GM23248 (cell line): ENCODE measurements around the gene SKAP2. TPM values are rescaled to one million over a fixed set of nuclear protein-coding genes. Genes with fewer than 3 reads are reported as not detected.

Experiments used
- DNase-seq: peaks from one replicate; pipeline ENCODE4 v3.0.0-alpha.2; 2015
- H2AFZ ChIP-seq: fragments of 200-600 bp; sonication (generic); 2 replicates; pipeline ENCODE4 v1.6.1; 2016; ENCODE audit warnings: antibody characterized with exemption
- H3F3A ChIP-seq: fragments of 200-600 bp; sonication (generic); 2 replicates; pipeline ENCODE4 v1.6.1; 2016; ENCODE audit warnings: mild to moderate bottlenecking, antibody characterized with exemption, mixed run types; ENCODE audit not compliant: insufficient read depth
- H3K27ac ChIP-seq: fragments of 200-600 bp; sonication (generic); 2 replicates; pipeline ENCODE4 v1.5.1; 2016; ENCODE audit warnings: mild to moderate bottlenecking
- H3K27me3 ChIP-seq: fragments of 200-600 bp; sonication (generic); replicated peaks from 2 replicates; pipeline ENCODE4 v1.6.1; 2016; ENCODE audit warnings: mild to moderate bottlenecking; ENCODE audit not compliant: insufficient read depth
- H3K36me3 ChIP-seq: fragments of 200-600 bp; sonication (generic); 2 replicates; pipeline ENCODE4 v1.6.1; 2016; ENCODE audit warnings: low read depth, mild to moderate bottlenecking
- H3K4me1 ChIP-seq: fragments of 200-600 bp; sonication (generic); 2 replicates; pipeline ENCODE4 v1.6.1; 2016; ENCODE audit warnings: mild to moderate bottlenecking; ENCODE audit not compliant: insufficient read depth
- H3K4me2 ChIP-seq: fragments of 200-600 bp; sonication (generic); one replicate; pipeline ENCODE4 v1.6.1; 2016; ENCODE audit warnings: mild to moderate bottlenecking; ENCODE audit not compliant: unreplicated experiment
- H3K4me3 ChIP-seq: fragments of 200-600 bp; sonication (generic); 2 replicates; pipeline ENCODE4 v1.5.1; 2016; ENCODE audit warnings: mild to moderate bottlenecking
- H3K79me2 ChIP-seq: fragments of 200-600 bp; sonication (generic); 2 replicates; pipeline ENCODE4 v1.6.1; 2016; ENCODE audit warnings: mild to moderate bottlenecking; ENCODE audit not compliant: insufficient read depth
- H3K9ac ChIP-seq: fragments of 200-600 bp; sonication (generic); 2 replicates; pipeline ENCODE4 v1.6.1; 2016; ENCODE audit warnings: mild to moderate bottlenecking
- H3K9me2 ChIP-seq: fragments of 200-600 bp; sonication (generic); 2 replicates; pipeline ENCODE4 v1.6.1; 2016; ENCODE audit warnings: mixed run types, mild to moderate bottlenecking, moderate library complexity; ENCODE audit not compliant: insufficient read depth
- H3K9me3 ChIP-seq: fragments of 200-600 bp; sonication (generic); one replicate; pipeline ENCODE4 v1.6.1; 2017; ENCODE audit warnings: low read depth
- H4K20me1 ChIP-seq: fragments of 200-600 bp; sonication (generic); 2 replicates; pipeline ENCODE4 v1.6.0; 2016; ENCODE audit not compliant: insufficient read depth
- EZH2 ChIP-seq: fragments of 200-600 bp; sonication (generic); IDR thresholded peaks from 2 replicates; pipeline ENCODE4 v1.6.1; 2018; ENCODE audit warnings: antibody characterized with exemption, mild to moderate bottlenecking; ENCODE audit not compliant: insufficient read depth, poor library complexity, severe bottlenecking
- EZH2phosphoT487 ChIP-seq: fragments of 200-600 bp; sonication (generic); IDR thresholded peaks from 2 replicates; pipeline ENCODE4 v1.6.1; 2018; ENCODE audit warnings: antibody characterized with exemption, moderate library complexity, mild to moderate bottlenecking, low read depth; ENCODE audit not compliant: insufficient read depth
- WGBS, 2 experiments: methylation state at CpG; one replicate each; pipeline ENCODE4 v1.1.6; 2015 to 2017; ENCODE audit warnings: low lambda C conversion rate in 2 of 2, low coverage in 1 of 2; ENCODE audit errors: missing lambda C conversion rate in 2 of 2; 5-methylcytosine and 5-hydroxymethylcytosine counted together
- in situ Hi-C: fragments of 300-500 bp; cut with MboI; formaldehyde crosslinking; loops from 2 replicates; pipeline ENCODE4 v1.15.0; 2020
- polyA plus RNA-seq: library from polyadenylated mRNA; unstranded; fragments of >200 nt; fragmentation: Nextera tagmentation; extraction: Ambion mirVana; gene quantifications from 2 replicates; pipeline ENCODE4 v1.2.1, GENCODE V29; 2016
- total RNA-seq: library from RNA; depleted of rRNA; stranded (reverse); fragments of >200 nt; shearing (Covaris generic); gene quantifications from 2 replicates; pipeline ENCODE4 v1.2.3, GENCODE V29; 2014

The SKAP2 gene
- total and polyA plus RNA-seq, 2 experiments from 2014 or later: 18.7 to 28.9 TPM

DNA sequence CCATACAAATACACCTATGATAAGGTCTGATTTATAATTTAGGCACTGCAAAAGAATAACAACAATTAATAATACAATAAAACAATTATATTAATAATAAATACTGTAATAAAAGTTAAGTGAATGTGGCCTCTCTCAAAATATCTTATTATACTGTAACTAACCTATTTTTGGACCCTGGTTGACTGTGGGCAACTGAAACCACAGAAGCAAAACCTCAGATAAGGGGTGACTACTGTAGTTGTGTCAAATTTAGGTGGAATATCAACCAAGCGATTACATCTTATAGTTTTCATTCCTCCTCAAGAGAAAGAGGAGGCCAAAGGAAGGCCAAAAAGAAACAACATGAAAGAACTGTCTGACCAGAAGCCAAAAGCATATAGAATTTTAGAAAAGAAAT is 103.9 kb downstream of the SKAP2 start:
- H3K9me3 ChIP-seq: no peaks in the 10 kb centered on the region
- H3K9ac ChIP-seq: no peak overlapping the region
- no peak overlapping the region for H3K27ac ChIP-seq
- no peaks in the 10 kb centered on the region for H3K4me1 ChIP-seq
- H4K20me1 ChIP-seq: no peaks in the 10 kb centered on the region
- TF ChIP-seq EZH2 (no peak), EZH2phosphoT487 (no peak)
- H3K9me2 ChIP-seq: no peaks in the 10 kb centered on the region
- H3F3A ChIP-seq: no peaks in the 10 kb centered on the region
- 100% methylated on average over 1 of the region's 1 CpG for WGBS, 2 experiments
- in situ Hi-C loops: no loop called here
- no peak overlapping the region for H3K4me2 ChIP-seq
- no peaks in the 10 kb centered on the region for H3K27me3 ChIP-seq
- H2AFZ ChIP-seq: no peak overlapping the region
- H3K36me3 ChIP-seq: no peaks in the 10 kb centered on the region
- H3K4me3 ChIP-seq: no peak overlapping the region
- H3K79me2 ChIP-seq: no peaks in the 10 kb centered on the region
- no peak for DNase-seq

DNA sequence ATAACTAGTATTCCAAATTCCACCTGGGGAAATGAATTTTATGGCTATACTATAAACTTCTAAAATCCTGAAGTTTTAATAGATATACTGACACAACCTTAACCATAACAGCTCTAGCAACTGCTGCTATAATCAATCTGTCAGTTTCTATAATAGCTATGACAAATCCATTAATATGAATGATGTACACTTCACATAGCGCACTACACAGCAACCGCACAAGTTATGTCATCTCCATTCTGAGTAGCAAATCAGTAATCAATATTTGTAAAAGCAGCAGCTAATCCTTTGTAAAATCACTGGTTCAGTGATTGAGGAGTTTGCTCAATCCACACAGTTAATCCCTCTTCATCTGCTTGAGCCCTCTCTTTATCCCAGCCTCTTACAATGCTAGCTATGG is 105.3 kb downstream of the SKAP2 start:
- H3K4me2 ChIP-seq: no peak overlapping the region
- no peaks in the 10 kb centered on the region for H3K9me3 ChIP-seq
- in situ Hi-C loops: no loop called here
- H3K4me1 ChIP-seq: no peaks in the 10 kb centered on the region
- no peaks in the 10 kb centered on the region for H4K20me1 ChIP-seq
- 96 to 98% methylated on average over 2 of the region's 2 CpGs for WGBS, 2 experiments
- H3K79me2 ChIP-seq: no peaks in the 10 kb centered on the region
- H3K9me2 ChIP-seq: no peaks in the 10 kb centered on the region
- no peak for TF ChIP-seq EZH2
- no peak for TF ChIP-seq EZH2phosphoT487
- no peak for DNase-seq
- H2AFZ ChIP-seq: no peak overlapping the region
- no peak overlapping the region for H3K4me3 ChIP-seq
- no peaks in the 10 kb centered on the region for H3F3A ChIP-seq
- no peak overlapping the region for H3K9ac ChIP-seq
- no peak overlapping the region for H3K27ac ChIP-seq
- no peaks in the 10 kb centered on the region for H3K27me3 ChIP-seq
- no peaks in the 10 kb centered on the region for H3K36me3 ChIP-seq

DNA sequence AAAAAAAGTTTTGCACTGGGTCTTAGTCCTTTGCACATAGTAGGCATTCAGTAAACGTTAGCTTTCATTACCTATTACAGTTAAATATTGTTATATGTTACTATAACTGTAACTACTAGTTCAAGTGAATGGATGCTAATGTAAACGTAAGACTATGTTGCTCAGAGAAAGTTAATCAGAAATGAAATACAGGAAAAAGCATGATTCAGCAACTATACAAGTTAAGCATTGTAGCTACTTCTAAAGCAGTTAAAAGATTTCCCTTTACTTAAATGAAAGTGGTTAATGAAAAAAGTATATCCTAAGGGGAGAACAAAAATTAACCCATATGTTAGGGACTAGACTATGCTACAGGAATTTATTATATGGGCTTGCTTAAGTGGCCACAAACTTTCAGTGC is 121.2 kb downstream of the SKAP2 start:
- DNase-seq: no peak
- H3K4me1 ChIP-seq: no peaks in the 10 kb centered on the region
- TF ChIP-seq EZH2phosphoT487 (no peak), EZH2 (no peak)

DNA sequence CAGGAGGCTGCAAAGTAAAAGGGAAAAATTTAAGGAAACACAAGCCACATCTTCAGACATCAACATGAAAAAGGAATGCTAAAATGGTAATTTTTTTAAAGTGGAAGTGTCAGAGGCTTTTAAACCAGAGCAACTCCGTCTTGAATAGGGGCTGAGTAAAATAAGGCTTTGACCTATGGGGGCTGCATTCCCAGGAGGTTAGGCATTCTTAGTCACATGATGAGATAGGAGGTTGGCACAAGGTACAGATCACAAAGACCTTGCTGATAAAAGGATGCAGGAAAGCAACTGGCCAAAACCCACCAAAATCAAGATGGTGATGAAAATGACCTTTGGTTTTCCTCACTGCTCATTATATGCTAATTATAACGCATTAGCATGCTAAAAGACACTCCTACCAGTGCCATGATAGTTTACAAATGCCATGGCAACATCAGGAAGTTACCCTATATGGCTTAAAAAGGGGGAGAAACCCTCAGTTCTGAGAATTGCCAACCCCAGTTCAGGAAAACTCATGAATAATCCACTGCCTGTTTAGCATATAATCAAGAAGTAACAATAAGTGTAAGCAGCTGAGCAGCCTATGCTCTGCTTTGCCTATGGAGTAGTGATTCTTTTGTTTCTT is 128.3 kb downstream of the SKAP2 start:
- H3K36me3 ChIP-seq: peaks cover 5% of the 10 kb centered on the region; the same call in 1 of the 2 replicates
- in situ Hi-C loops: no loop called here
- no peak for DNase-seq
- H3K27ac ChIP-seq: no peak overlapping the region
- TF ChIP-seq EZH2phosphoT487 (no peak), EZH2 (no peak)
- no peaks in the 10 kb centered on the region for H3F3A ChIP-seq
- H3K4me2 ChIP-seq: no peak overlapping the region
- no peaks in the 10 kb centered on the region for H4K20me1 ChIP-seq
- no peaks in the 10 kb centered on the region for H3K9me2 ChIP-seq
- 84 to 87% methylated on average over 2 of the region's 2 CpGs for WGBS, 2 experiments
- no peaks in the 10 kb centered on the region for H3K79me2 ChIP-seq
- no peaks in the 10 kb centered on the region for H3K4me1 ChIP-seq
- no peak overlapping the region for H3K4me3 ChIP-seq
- H3K9ac ChIP-seq: no peak overlapping the region
- no peaks in the 10 kb centered on the region for H3K27me3 ChIP-seq
- no peak overlapping the region for H2AFZ ChIP-seq
- no peaks in the 10 kb centered on the region for H3K9me3 ChIP-seq

More for the DNA sequence above, 121.2 kb downstream of the SKAP2 start:
- H2AFZ ChIP-seq: no peak overlapping the region
- H3K4me3 ChIP-seq: no peak overlapping the region
- H3K36me3 ChIP-seq: no peaks in the 10 kb centered on the region; the same call in 1 of the 2 replicates
- no peaks in the 10 kb centered on the region for H3K9me3 ChIP-seq
- no peaks in the 10 kb centered on the region for H3K9me2 ChIP-seq
- H3K27me3 ChIP-seq: no peaks in the 10 kb centered on the region
- WGBS, 2 experiments: 82 to 86% methylated on average over 2 of the region's 2 CpGs
- H3K9ac ChIP-seq: no peak overlapping the region
- H3K79me2 ChIP-seq: no peaks in the 10 kb centered on the region
- H3F3A ChIP-seq: no peaks in the 10 kb centered on the region
- in situ Hi-C loops: no loop called here
- no peak overlapping the region for H3K4me2 ChIP-seq
- no peak overlapping the region for H3K27ac ChIP-seq
- no peaks in the 10 kb centered on the region for H4K20me1 ChIP-seq
